Lower lobe of right lung (tissue), 2 donors: Measurements from ENCODE around the gene PDXP. TPM values are rescaled to one million over a fixed set of nuclear protein-coding genes. Genes with fewer than 3 reads are reported as not detected.

Source experiments
- ATAC-seq, 2 donors: fragments of 200-7000 bp; cut with Tn5 transposase; one replicate each; pipeline ENCODE4 v1.9.1; 2020 to 2022; ENCODE audit warnings: mild to moderate bottlenecking in 2 of 2, moderate library complexity in 2 of 2
- DNase-seq: peaks from one replicate; pipeline ENCODE4 v3.0.0-alpha.2; 2020
- H3K27ac ChIP-seq: fragments of 200-600 bp; one replicate; pipeline ENCODE4 v1.8.0; 2022
- H3K27me3 ChIP-seq: fragments of 200-600 bp; one replicate; pipeline ENCODE4 v1.8.0; 2022; ENCODE audit warnings: low read depth
- H3K36me3 ChIP-seq: fragments of 200-600 bp; one replicate; pipeline ENCODE4 v1.8.0; 2022; ENCODE audit warnings: mild to moderate bottlenecking
- H3K4me1 ChIP-seq: fragments of 200-600 bp; one replicate; pipeline ENCODE4 v1.8.0; 2022
- H3K4me3 ChIP-seq: fragments of 200-600 bp; one replicate; pipeline ENCODE4 v1.8.0; 2022; ENCODE audit warnings: mild to moderate bottlenecking
- H3K9me3 ChIP-seq: fragments of 200-600 bp; one replicate; pipeline ENCODE4 v1.8.0; 2022
- CTCF ChIP-seq: fragments of 200-600 bp; IDR thresholded peaks from one replicate; pipeline ENCODE4 v1.8.0; 2022; ENCODE audit warnings: antibody characterized with exemption, mild to moderate bottlenecking
- intact Hi-C: fragments of 100-400 bp; cut with DNase I; formaldehyde crosslinking; loops from one replicate; pipeline ENCODE4 v1.11.0; 2022
- total RNA-seq: library from RNA; stranded (reverse); fragmentation: NEBNext Ultra II Directional; extraction: Animal tissue kit (Norgen Biotek cat#: 25700); gene quantifications from one replicate; pipeline ENCODE4 v1.2.1, GENCODE V29; 2021
- donor health status: DM: no; HTN: yes; CAD: no; lungs with severe emphysema.

The PDXP gene
- total RNA-seq, 1 donor from 2014 or later: 3.9 TPM

GRCh38 chr22:37664249-37665101, 6.0 kb downstream of the PDXP start:
- peaks cover 14% of the 10 kb centered on the region for H3K36me3 ChIP-seq
- no peak for ATAC-seq

DNA sequence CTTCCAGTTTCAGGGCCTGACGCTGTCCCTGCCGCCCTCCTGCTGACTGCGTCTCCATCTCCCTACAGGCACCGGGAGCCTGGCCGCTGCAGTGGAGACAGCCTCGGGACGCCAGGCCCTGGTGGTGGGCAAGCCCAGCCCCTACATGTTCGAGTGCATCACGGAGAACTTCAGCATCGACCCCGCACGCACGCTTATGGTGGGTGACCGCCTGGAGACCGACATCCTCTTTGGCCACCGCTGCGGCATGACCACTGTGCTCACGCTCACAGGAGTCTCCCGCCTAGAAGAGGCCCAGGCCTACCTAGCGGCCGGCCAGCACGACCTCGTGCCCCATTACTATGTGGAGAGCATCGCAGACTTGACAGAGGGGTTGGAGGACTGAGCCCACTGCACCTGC, 7.0 kb downstream of the PDXP start:
- no peak for TF ChIP-seq CTCF
- Histone ChIP-seq H3K27ac (no peak overlapping the region), H3K4me3 (no peak overlapping the region), H3K36me3 (peaks cover 14% of the 10 kb centered on the region), H3K27me3 (no peaks in the 10 kb centered on the region), H3K9me3 (no peaks in the 10 kb centered on the region), H3K4me1 (peaks cover 17% of the 10 kb centered on the region)
- DNase-seq (no peak), ATAC-seq (no peak)
- intact Hi-C loops: no loop called here

More at GRCh38 chr22:37664249-37665101, 6.0 kb downstream of the PDXP start:
- no peak overlapping the region for H3K27ac ChIP-seq
- H3K4me3 ChIP-seq: no peak overlapping the region
- intact Hi-C loops: no loop called here
- H3K27me3 ChIP-seq: no peaks in the 10 kb centered on the region
- no peak for DNase-seq
- H3K9me3 ChIP-seq: no peaks in the 10 kb centered on the region
- H3K4me1 ChIP-seq: peaks cover 28% of the 10 kb centered on the region
- TF ChIP-seq CTCF: no peak

- H3K27ac ChIP-seq: no peak overlapping the region
Measured at GRCh38 chr22:37669586-37669985, 11.1 kb downstream of the PDXP start.

DNA sequence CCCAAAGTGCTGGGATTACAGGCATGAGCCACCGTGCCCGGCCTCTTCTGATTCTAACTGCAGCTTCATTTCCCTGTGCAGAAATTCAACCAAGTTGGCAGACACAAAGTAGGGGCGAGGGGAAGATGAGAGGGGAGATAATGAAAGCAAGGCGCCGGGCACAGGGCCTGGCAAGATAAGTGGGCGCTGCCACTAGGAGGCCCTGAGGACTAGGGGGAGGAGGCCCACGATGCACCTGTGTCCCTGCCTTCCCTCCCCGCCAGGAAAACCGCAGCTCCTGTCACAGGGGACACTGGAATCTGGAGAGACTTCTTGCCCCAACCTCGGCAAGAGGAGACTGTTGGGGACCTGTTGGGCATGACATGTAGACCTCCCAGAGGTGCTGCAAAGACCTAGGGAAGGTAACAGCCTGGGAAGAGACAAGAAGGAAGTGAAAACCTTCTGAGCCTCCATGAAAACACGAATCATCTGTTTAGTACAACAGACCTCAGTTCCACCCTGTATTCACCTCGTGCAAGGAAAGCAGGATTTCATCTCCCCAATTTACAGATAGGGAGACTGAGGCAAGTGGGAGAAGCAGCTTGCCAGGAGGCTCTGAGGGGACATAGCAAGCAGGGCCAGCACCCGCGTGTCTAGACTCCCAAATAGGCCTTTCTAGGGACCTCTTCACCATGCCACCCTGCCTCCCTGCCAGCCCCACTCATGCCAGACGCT, 13.8 kb downstream of the PDXP start:
- TF ChIP-seq CTCF: no peak
- peaks cover 41% of the 10 kb centered on the region for H3K4me1 ChIP-seq
- intact Hi-C loops: no loop called here

More at GRCh38 chr22:37669586-37669985, 11.1 kb downstream of the PDXP start:
- ATAC-seq (no peak), DNase-seq (no peak)
- intact Hi-C loops: no loop called here
- no peak for TF ChIP-seq CTCF
- H3K4me1 ChIP-seq: peaks cover 23% of the 10 kb centered on the region
- H3K4me3 ChIP-seq: no peak overlapping the region
- peaks cover 14% of the 10 kb centered on the region for H3K36me3 ChIP-seq
- H3K9me3 ChIP-seq: no peaks in the 10 kb centered on the region
- no peaks in the 10 kb centered on the region for H3K27me3 ChIP-seq

GRCh38 chr22:37672920-37673455, 14.5 kb downstream of the PDXP start:
- no peaks in the 10 kb centered on the region for H3K9me3 ChIP-seq
- no peak overlapping the region for H3K27ac ChIP-seq
- intact Hi-C loops: no loop called here
- peaks cover 4% of the 10 kb centered on the region for H3K36me3 ChIP-seq
- peaks cover 47% of the 10 kb centered on the region for H3K4me1 ChIP-seq
- H3K27me3 ChIP-seq: no peaks in the 10 kb centered on the region
- no peak for ATAC-seq
- H3K4me3 ChIP-seq: no peak overlapping the region
- no peak for TF ChIP-seq CTCF
- no peak for DNase-seq

More for the DNA sequence above, 13.8 kb downstream of the PDXP start:
- Histone ChIP-seq H3K27me3 (no peaks in the 10 kb centered on the region), H3K36me3 (no peaks in the 10 kb centered on the region), H3K4me3 (no peak overlapping the region), H3K27ac (peak overlapping the region; percentile 0), H3K9me3 (no peaks in the 10 kb centered on the region)
- ATAC-seq (no peak), DNase-seq (no peak)
